SH-SY5Y (cell line): ENCODE measurements around the gene LILRB1.

Source experiments
- GATA2 ChIP-seq: IDR thresholded peaks from 2 replicates; pipeline ENCODE4 v1.6.1; 2011; ENCODE audit warnings: mild to moderate bottlenecking, low read depth, low read length
- GATA3 ChIP-seq: IDR thresholded peaks from 2 replicates; pipeline ENCODE4 v1.6.1; 2011; ENCODE audit warnings: low read depth, mild to moderate bottlenecking, low read length, moderate library complexity

- TF ChIP-seq GATA2, result no peak
- TF ChIP-seq GATA3, result no peak
Measured at GRCh38 chr19:54594737-54595136, 35.5 kb upstream of the LILRB1 start.
